MCF 10A (cell line): ENCODE measurements around the gene GRM8. TPM values are rescaled to one million over a fixed set of nuclear protein-coding genes. Genes with fewer than 3 reads are reported as not detected.

Source experiments
- BruUV-seq: library from RNA; stranded (reverse); fragments of 400-500 nt; replicated peaks from 2 replicates; lab custom pipeline; 2021; lab: Mats Ljungman, UMichigan
- CTCF ChIA-PET: fragments of 300-600 bp; sonication (Branson Sonifier 250); formaldehyde crosslinking; extraction: SDS; loops from one replicate; lab custom pipeline; 2021; ENCODE audit warnings: antibody characterized with exemption, inconsistent platforms; lab: Yijun Ruan, JAX
- POLR2A ChIA-PET: fragments of 300-600, 350-650 bp; sonication (Branson Sonifier 250); formaldehyde crosslinking; extraction: SDS; loops from one replicate; lab custom pipeline; 2020; ENCODE audit warnings: antibody characterized with exemption, inconsistent platforms; lab: Yijun Ruan, JAX
- DNase-seq: peaks from one replicate; pipeline ENCODE4 v3.0.0-alpha.2; 2018; ENCODE audit not compliant: unreplicated experiment
- H3K27ac Mint-ChIP-seq: one replicate; pipeline ENCODE4 v1.8.0; 2022; ENCODE audit warnings: mild to moderate bottlenecking, low read depth, mixed read lengths; ENCODE audit not compliant: unreplicated experiment
- H3K27me3 Mint-ChIP-seq: one replicate; pipeline ENCODE4 v1.8.0; 2022; ENCODE audit warnings: mixed read lengths; ENCODE audit not compliant: insufficient read depth, unreplicated experiment
- H3K36me3 Mint-ChIP-seq: one replicate; pipeline ENCODE4 v1.8.0; 2022; ENCODE audit warnings: mild to moderate bottlenecking, moderate library complexity, mixed read lengths; ENCODE audit not compliant: insufficient read depth, unreplicated experiment
- H3K4me1 Mint-ChIP-seq: one replicate; pipeline ENCODE4 v1.8.0; 2022; ENCODE audit warnings: mixed read lengths; ENCODE audit not compliant: insufficient read depth, unreplicated experiment
- H3K4me3 Mint-ChIP-seq: one replicate; pipeline ENCODE4 v1.8.0; 2022; ENCODE audit warnings: mild to moderate bottlenecking, moderate library complexity, mixed read lengths; ENCODE audit not compliant: unreplicated experiment
- H3K9me3 Mint-ChIP-seq: one replicate; pipeline ENCODE4 v1.8.0; 2022; ENCODE audit warnings: mixed read lengths; ENCODE audit not compliant: unreplicated experiment
- CTCF ChIP-seq: fragments of 200-600 bp; IDR thresholded peaks from one replicate; pipeline ENCODE4 v1.8.0; 2022; ENCODE audit warnings: antibody characterized with exemption, mild to moderate bottlenecking; ENCODE audit not compliant: unreplicated experiment
- intact Hi-C: fragments of 100-400 bp; cut with micrococcal nuclease; formaldehyde crosslinking; loops from 2 replicates; pipeline ENCODE4 v1.14.1; 2022
- microRNA-seq: library from miRNA; unstranded; fragments of <30 nt; microRNA quantifications from one replicate; pipeline ENCODE4 v1.2.0, GENCODE V29; 2022
- total RNA-seq: library from RNA; stranded (reverse); gene quantifications from 2 replicates; pipeline ENCODE4 v1.2.3, GENCODE V29; 2022

Gene GRM8
- total RNA-seq, 1 experiment from 2014 or later: not detected

- CTCF ChIA-PET: no interaction called here
- intact Hi-C loops: loop anchor here (5.0 kb wide), 1 partner anchor 174 kb away; no protein-coding TSS in a partner anchor
- peaks cover 24% of the 10 kb centered on the region for H3K4me1 Mint-ChIP-seq
- no peak for TF ChIP-seq CTCF
- H3K4me3 Mint-ChIP-seq: no peak overlapping the region
- H3K27ac Mint-ChIP-seq: peak overlapping the region; percentile 33
- no peaks in the 10 kb centered on the region for H3K27me3 Mint-ChIP-seq
- POLR2A ChIA-PET: interaction anchor here (1.3 kb wide), 1 partner anchor 14 kb away, joined by 5 read pairs; no protein-coding TSS in a partner anchor
- no peaks in the 10 kb centered on the region for H3K36me3 Mint-ChIP-seq
- no peaks in the 10 kb centered on the region for H3K9me3 Mint-ChIP-seq
- DNase-seq: peak; percentile 75
- BruUV-seq: no TSS peak
Measured at GRCh38 chr7:126398285-126398684, 854.5 kb downstream of the GRM8 start.

- no TSS peak for BruUV-seq
- peaks cover 7% of the 10 kb centered on the region for H3K36me3 Mint-ChIP-seq
- intact Hi-C loops: no loop called here
- H3K27ac Mint-ChIP-seq: peak overlapping the region; percentile 47
- no peaks in the 10 kb centered on the region for H3K27me3 Mint-ChIP-seq
- DNase-seq: peak; percentile 78
- CTCF ChIA-PET: interaction anchor here (0.7 kb wide), 1 partner anchor 769 kb away, joined by 3 read pairs; no protein-coding TSS in a partner anchor
- POLR2A ChIA-PET: interaction anchor here (0.6 to 0.7 kb wide), 3 partner anchors 10 to 996 kb away, joined by 3 to 4 read pairs (median 3); no protein-coding TSS in a partner anchor
- H3K9me3 Mint-ChIP-seq: peaks cover 7% of the 10 kb centered on the region
- peaks cover 29% of the 10 kb centered on the region for H3K4me1 Mint-ChIP-seq
- H3K4me3 Mint-ChIP-seq: no peak overlapping the region
- TF ChIP-seq CTCF: no peak
Measured at GRCh38 chr7:126394406-126394805, 858.3 kb downstream of the GRM8 start.

Small RNAs within 50 kb of the gene (microRNA-seq; reads per million reads assigned to microRNA genes)
- not detected for gene MIR592

Other genes with a start within 250 kb of the GRM8 start
- gene ZNF800, start 139.8 kb upstream of the GRM8 start, total RNA-seq: 51.7 and 55.1 TPM in 2 replicates